ENCODE results near the gene CA10.

CA10 gene

DNA sequence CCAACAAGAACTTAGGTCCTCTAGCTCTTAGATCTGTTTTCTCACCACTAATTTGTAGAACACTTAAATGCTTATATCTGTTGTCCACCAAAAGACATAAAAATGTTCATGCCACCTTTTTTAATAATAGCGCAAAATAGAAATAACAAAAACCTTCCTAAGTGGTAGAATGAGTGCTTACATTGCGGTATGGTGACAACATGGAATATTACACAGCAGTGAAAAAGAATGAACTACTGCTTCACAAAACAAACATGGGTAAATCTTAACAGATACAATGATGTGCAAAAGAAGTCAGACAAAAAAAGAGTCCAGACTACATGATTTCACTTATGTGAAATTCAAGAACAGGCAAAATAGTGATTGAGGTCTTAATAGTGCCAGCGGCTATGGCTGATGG lies 351.1 kb downstream of the CA10 start:
- TF ChIP-seq POLR2AphosphoS5 (IDR thresholded peaks at IDR 0.05; ENCODE audit: low read depth, low read length) (no peak), FOXP2 (optimal IDR thresholded peaks at IDR 0.05; ENCODE audit: borderline replicate concordance, extremely low read depth, extremely low read length, insufficient read depth) (no peak), TAF1 (IDR thresholded peaks at IDR 0.05; ENCODE audit: borderline replicate concordance, insufficient read depth, low read length) (no peak), SIN3A (IDR thresholded peaks at IDR 0.05; ENCODE audit: borderline replicate concordance, insufficient read depth, low read length) (no peak)
- TF ChIP-seq, protein P1, sequence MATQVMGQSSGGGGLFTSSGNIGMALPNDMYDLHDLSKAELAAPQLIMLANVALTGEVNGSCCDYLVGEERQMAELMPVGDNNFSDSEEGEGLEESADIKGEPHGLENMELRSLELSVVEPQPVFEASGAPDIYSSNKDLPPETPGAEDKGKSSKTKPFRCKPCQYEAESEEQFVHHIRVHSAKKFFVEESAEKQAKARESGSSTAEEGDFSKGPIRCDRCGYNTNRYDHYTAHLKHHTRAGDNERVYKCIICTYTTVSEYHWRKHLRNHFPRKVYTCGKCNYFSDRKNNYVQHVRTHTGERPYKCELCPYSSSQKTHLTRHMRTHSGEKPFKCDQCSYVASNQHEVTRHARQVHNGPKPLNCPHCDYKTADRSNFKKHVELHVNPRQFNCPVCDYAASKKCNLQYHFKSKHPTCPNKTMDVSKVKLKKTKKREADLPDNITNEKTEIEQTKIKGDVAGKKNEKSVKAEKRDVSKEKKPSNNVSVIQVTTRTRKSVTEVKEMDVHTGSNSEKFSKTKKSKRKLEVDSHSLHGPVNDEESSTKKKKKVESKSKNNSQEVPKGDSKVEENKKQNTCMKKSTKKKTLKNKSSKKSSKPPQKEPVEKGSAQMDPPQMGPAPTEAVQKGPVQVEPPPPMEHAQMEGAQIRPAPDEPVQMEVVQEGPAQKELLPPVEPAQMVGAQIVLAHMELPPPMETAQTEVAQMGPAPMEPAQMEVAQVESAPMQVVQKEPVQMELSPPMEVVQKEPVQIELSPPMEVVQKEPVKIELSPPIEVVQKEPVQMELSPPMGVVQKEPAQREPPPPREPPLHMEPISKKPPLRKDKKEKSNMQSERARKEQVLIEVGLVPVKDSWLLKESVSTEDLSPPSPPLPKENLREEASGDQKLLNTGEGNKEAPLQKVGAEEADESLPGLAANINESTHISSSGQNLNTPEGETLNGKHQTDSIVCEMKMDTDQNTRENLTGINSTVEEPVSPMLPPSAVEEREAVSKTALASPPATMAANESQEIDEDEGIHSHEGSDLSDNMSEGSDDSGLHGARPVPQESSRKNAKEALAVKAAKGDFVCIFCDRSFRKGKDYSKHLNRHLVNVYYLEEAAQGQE (IDR thresholded peaks at IDR 0.05; ENCODE audit: insufficient read depth in 1 of 2, low read depth in 2 of 2, low read length in 2 of 2), result no peak

DNA sequence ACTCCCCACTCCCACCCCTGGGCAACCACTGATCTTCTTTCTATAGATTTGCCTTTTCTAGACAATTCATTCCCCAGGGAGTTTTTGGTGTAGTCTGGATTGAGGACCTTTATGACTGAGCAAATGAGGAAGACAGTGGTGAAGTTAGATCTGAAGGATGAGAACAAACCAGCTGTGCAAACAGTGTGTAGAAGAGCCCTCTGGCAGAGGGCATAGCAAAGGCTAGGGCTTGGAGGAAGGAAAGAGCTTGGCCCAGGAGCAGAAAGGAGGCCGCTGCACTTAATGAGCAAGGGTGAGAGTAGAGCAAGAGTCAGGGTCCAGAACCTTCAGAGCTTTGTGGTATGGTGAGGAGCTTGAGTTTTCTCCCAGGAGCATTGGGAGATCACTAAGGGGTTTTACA lies 352.7 kb downstream of the CA10 start:
- TF ChIP-seq, protein P1 (IDR thresholded peaks at IDR 0.05; ENCODE audit: insufficient read depth in 1 of 2, low read depth in 2 of 2, low read length in 2 of 2), result no peak
- TF ChIP-seq FOXP2 (optimal IDR thresholded peaks at IDR 0.05; ENCODE audit: borderline replicate concordance, extremely low read depth, extremely low read length, insufficient read depth) (no peak), POLR2AphosphoS5 (IDR thresholded peaks at IDR 0.05; ENCODE audit: low read depth, low read length) (no peak), TAF1 (IDR thresholded peaks at IDR 0.05; ENCODE audit: borderline replicate concordance, insufficient read depth, low read length) (no peak), SIN3A (IDR thresholded peaks at IDR 0.05; ENCODE audit: borderline replicate concordance, insufficient read depth, low read length) (no peak)

DNA sequence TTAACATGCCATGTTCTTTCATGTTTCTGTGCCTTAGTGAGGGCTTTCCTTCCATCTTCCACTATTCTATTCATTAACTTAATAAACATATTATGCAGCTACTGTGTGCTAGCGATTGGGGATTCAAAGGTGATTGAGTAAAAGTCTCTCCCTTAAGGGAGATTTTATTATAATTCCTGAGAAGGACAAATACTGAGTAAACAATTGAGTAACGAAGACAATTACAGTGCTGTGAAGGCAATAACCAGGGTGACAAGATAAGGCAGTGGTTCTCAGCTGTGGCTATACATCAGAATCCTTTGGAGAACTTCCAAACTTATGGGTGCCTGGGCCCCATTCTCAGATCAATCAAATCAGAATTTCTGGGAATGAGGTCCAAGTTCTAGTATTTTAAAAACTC lies 353.3 kb downstream of the CA10 start:
- TF ChIP-seq, protein P1 (IDR thresholded peaks at IDR 0.05; ENCODE audit: insufficient read depth in 1 of 2, low read depth in 2 of 2, low read length in 2 of 2), result no peak
- TF ChIP-seq SIN3A (IDR thresholded peaks at IDR 0.05; ENCODE audit: borderline replicate concordance, insufficient read depth, low read length) (no peak), TAF1 (IDR thresholded peaks at IDR 0.05; ENCODE audit: borderline replicate concordance, insufficient read depth, low read length) (no peak), FOXP2 (optimal IDR thresholded peaks at IDR 0.05; ENCODE audit: borderline replicate concordance, extremely low read depth, extremely low read length, insufficient read depth) (no peak), POLR2AphosphoS5 (IDR thresholded peaks at IDR 0.05; ENCODE audit: low read depth, low read length) (no peak)

DNA sequence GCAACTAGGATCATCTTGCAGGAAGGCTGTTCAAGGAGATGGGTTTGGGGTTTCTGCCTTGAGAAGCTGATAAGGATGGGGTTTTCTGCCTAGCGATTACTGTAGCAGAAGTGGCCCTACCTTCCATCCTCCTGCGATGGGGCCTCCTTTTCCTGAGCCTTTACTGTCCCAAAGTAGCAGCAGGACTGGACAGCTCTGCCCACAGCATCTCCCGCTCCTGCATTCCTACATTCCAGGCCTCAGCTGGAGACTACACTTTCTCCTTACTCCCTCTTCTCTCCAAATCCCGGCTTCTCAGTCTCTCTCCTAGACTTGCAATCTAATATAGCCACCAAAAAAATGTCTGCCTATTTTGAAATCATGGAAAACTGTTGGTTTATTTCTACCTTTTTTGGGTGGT lies 355.4 kb downstream of the CA10 start:
- TF ChIP-seq POLR2AphosphoS5 (IDR thresholded peaks at IDR 0.05; ENCODE audit: low read depth, low read length), result no peak
- TF ChIP-seq, protein P1 (IDR thresholded peaks at IDR 0.05; ENCODE audit: insufficient read depth in 1 of 2, low read depth in 2 of 2, low read length in 2 of 2), result no peak
- TF ChIP-seq FOXP2 (optimal IDR thresholded peaks at IDR 0.05; ENCODE audit: borderline replicate concordance, extremely low read depth, extremely low read length, insufficient read depth), result no peak
- no peak for TF ChIP-seq TAF1 (IDR thresholded peaks at IDR 0.05; ENCODE audit: borderline replicate concordance, insufficient read depth, low read length)
- TF ChIP-seq SIN3A (IDR thresholded peaks at IDR 0.05; ENCODE audit: borderline replicate concordance, insufficient read depth, low read length), result no peak

DNA sequence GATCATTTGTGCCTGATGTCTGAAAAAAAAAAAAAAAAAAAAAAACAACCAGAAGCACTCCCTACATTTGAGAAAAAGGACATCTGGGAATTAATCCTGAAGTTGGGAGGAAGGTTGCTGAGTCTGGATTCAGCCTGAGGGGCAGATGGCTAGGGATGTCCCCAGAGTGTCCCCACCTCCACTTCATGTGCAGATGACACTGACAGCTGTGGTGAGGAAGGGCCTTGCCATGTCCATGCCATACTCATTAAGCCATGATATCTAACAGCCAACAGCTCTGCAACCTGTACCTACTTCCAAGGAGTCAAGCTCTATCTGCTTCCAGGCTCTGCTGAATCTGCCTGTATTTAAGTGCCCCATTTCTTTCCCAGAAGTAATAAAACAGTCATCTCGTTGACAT lies 356.0 kb downstream of the CA10 start:
- TF ChIP-seq, protein P1 (IDR thresholded peaks at IDR 0.05; ENCODE audit: insufficient read depth in 1 of 2, low read depth in 2 of 2, low read length in 2 of 2), result no peak
- TF ChIP-seq SIN3A (IDR thresholded peaks at IDR 0.05; ENCODE audit: borderline replicate concordance, insufficient read depth, low read length) (no peak), TAF1 (IDR thresholded peaks at IDR 0.05; ENCODE audit: borderline replicate concordance, insufficient read depth, low read length) (no peak), POLR2AphosphoS5 (IDR thresholded peaks at IDR 0.05; ENCODE audit: low read depth, low read length) (no peak), FOXP2 (optimal IDR thresholded peaks at IDR 0.05; ENCODE audit: borderline replicate concordance, extremely low read depth, extremely low read length, insufficient read depth) (no peak)

All from PFSK-1 (cell line).